Measurements from ENCODE around the gene SOX1. TPM values are rescaled to one million over a fixed set of nuclear protein-coding genes. Genes with fewer than 3 reads are reported as not detected.

The SOX1 gene
- total and polyA plus RNA-seq, 2 of the 13 experiments (the other 11 are each of a cell fraction or from before 2014, with no cell fraction given): not detected

- no peak for TF ChIP-seq HMG20B (CRISPR knock-in tag; conservative IDR thresholded peaks at IDR 0.05)
Measured at GRCh38 chr13:112096959-112097358, 30.0 kb downstream of the SOX1 start (continued).

- FAIRE-seq (no peak), ATAC-seq (no peak), DNase-seq (ENCODE audit: low spot score) (no peak)
- Histone ChIP-seq H3K27ac (ENCODE audit: extremely low read length, insufficient read depth, low read length) (no peak overlapping the region), H3K9me3 (ENCODE audit: low read length) (no peaks in the 10 kb centered on the region), H3K79me2 (ENCODE audit: insufficient read depth, low read length) (no peaks in the 10 kb centered on the region), H3K4me3 (replicated peaks in 1 of 3; ENCODE audit: insufficient read depth in 1 of 3, low read depth in 2 of 3, low read length in 3 of 3) (no peak overlapping the region), H3K27me3 (ENCODE audit: control insufficient read depth in 1 of 2, insufficient read depth in 2 of 2, low read length in 2 of 2) (peaks cover 4 to 33% of the 10 kb centered on the region in 2 experiments; a peak in 4 of 5 replicates), H3K9ac (ENCODE audit: insufficient read depth, low read depth, low read length) (no peak overlapping the region), H4K20me1 (ENCODE audit: insufficient read depth, low read length) (no peaks in the 10 kb centered on the region), H3K4me1 (ENCODE audit: insufficient read depth, low read length) (no peaks in the 10 kb centered on the region), H3K4me2 (ENCODE audit: low read depth, low read length) (no peak overlapping the region), H3K36me3 (replicated peaks in 1 of 2; ENCODE audit: control insufficient read depth in 1 of 2, insufficient read depth in 2 of 2, low read length in 2 of 2) (no peaks in the 10 kb centered on the region), H2AFZ (ENCODE audit: low read length) (no peak overlapping the region)
- no TSS peak for BruUV-seq (replicated peaks)
- TF ChIP-seq ZNF503 (CRISPR knock-in tag; IDR thresholded peaks at IDR 0.05): no peak
- TF ChIP-seq ZFP90 (CRISPR knock-in tag; IDR thresholded peaks at IDR 0.05; ENCODE audit: borderline replicate concordance): no peak
- no peak for TF ChIP-seq ZNF850 (CRISPR knock-in tag; conservative IDR thresholded peaks at IDR 0.05)
- ChIA-PET POLR2A (no interaction called here), CTCF (ENCODE audit: low intra/inter-chr PET ratio, low total read pairs) (no interaction called here)
- intact Hi-C loops (cut with micrococcal nuclease; ENCODE audit: unreplicated experiment): no loop called here
- WGBS (ENCODE audit: low lambda C conversion rate): 23% methylated on average over 10 of the region's 10 CpGs
- in situ Hi-C loops (cut with HindIII; ENCODE audit: extremely low pct_ligation_motif_present, low pct_unique_long_range_greater_than_20kb): no loop called here
Measured at GRCh38 chr13:112097770-112098169, 30.8 kb downstream of the SOX1 start.

- Histone ChIP-seq H3K4me3 (replicated peaks in 1 of 3; ENCODE audit: insufficient read depth in 1 of 3, low read depth in 2 of 3, low read length in 3 of 3) (no peak overlapping the region), H3K27ac (ENCODE audit: extremely low read length, insufficient read depth, low read length) (no peak overlapping the region), H3K36me3 (replicated peaks in 1 of 2; ENCODE audit: control insufficient read depth in 1 of 2, insufficient read depth in 2 of 2, low read length in 2 of 2) (no peaks in the 10 kb centered on the region), H3K9me3 (ENCODE audit: low read length) (no peaks in the 10 kb centered on the region), H3K4me1 (ENCODE audit: insufficient read depth, low read length) (no peaks in the 10 kb centered on the region), H4K20me1 (ENCODE audit: insufficient read depth, low read length) (no peaks in the 10 kb centered on the region), H3K9ac (ENCODE audit: insufficient read depth, low read depth, low read length) (no peak overlapping the region), H3K27me3 (ENCODE audit: control insufficient read depth in 1 of 2, insufficient read depth in 2 of 2, low read length in 2 of 2) (peaks cover 4 to 40% of the 10 kb centered on the region in 2 experiments), H3K4me2 (ENCODE audit: low read depth, low read length) (no peak overlapping the region), H3K79me2 (ENCODE audit: insufficient read depth, low read length) (no peaks in the 10 kb centered on the region), H2AFZ (ENCODE audit: low read length) (no peak overlapping the region)
- no peak for DNase-seq (ENCODE audit: low spot score)
- in situ Hi-C loops (cut with HindIII; ENCODE audit: extremely low pct_ligation_motif_present, low pct_unique_long_range_greater_than_20kb): no loop called here
- no peak for ATAC-seq
- WGBS (ENCODE audit: low lambda C conversion rate): 1% methylated on average over 9 of the region's 9 CpGs
- no peak for FAIRE-seq
- BruUV-seq (replicated peaks): no TSS peak
- POLR2A ChIA-PET: no interaction called here
- intact Hi-C loops (cut with micrococcal nuclease; ENCODE audit: unreplicated experiment): no loop called here
- CTCF ChIA-PET (ENCODE audit: low intra/inter-chr PET ratio, low total read pairs): no interaction called here
- TF ChIP-seq ZNF580 (CRISPR knock-in tag; IDR thresholded peaks at IDR 0.05; ENCODE audit: borderline replicate concordance, low read depth) (no peak), SOX6 (IDR thresholded peaks at IDR 0.05) (no peak), SOX6 (CRISPR knock-in tag; IDR thresholded peaks at IDR 0.05) (no peak), HHEX (CRISPR knock-in tag; IDR thresholded peaks at IDR 0.05) (no peak), TP53 (CRISPR knock-in tag; conservative IDR thresholded peaks at IDR 0.05) (no peak), ZNF777 (CRISPR knock-in tag; IDR thresholded peaks at IDR 0.05) (no peak), ZNF576 (CRISPR knock-in tag; IDR thresholded peaks at IDR 0.05) (no peak), FOXO4 (CRISPR knock-in tag; conservative IDR thresholded peaks at IDR 0.05) (no peak), GABPA (IDR thresholded peaks at IDR 0.05; ENCODE audit: low read depth, low read length) (no peak), GABPA (CRISPR knock-in tag; IDR thresholded peaks at IDR 0.05; ENCODE audit: low read depth) (no peak), ARNT2 (CRISPR knock-in tag; IDR thresholded peaks at IDR 0.05; ENCODE audit: low read depth) (no peak), ARNTL (CRISPR knock-in tag; IDR thresholded peaks at IDR 0.05) (no peak)
Measured at GRCh38 chr13:112098699-112099098, 31.8 kb downstream of the SOX1 start.
